ENCODE measurements around the gene TNFAIP8L1. TPM values are rescaled to one million over a fixed set of nuclear protein-coding genes. Genes with fewer than 3 reads are reported as not detected.

The TNFAIP8L1 gene
- total RNA-seq, 1 donor from 2014 or later = 4.2 TPM

GRCh38 chr19:4657262-4657661 lies 17.9 kb downstream of the TNFAIP8L1 start:
- no peak for TF ChIP-seq CTCF (IDR thresholded peaks at IDR 0.05)
- Mint-ChIP-seq H3K4me3 (ENCODE audit: unreplicated experiment) (no peak overlapping the region), H3K36me3 (ENCODE audit: low read depth) (peaks cover 16% of the 10 kb centered on the region), H3K9me3 (ENCODE audit: low read depth) (no peaks in the 10 kb centered on the region), H3K27me3 (ENCODE audit: low read depth) (no peaks in the 10 kb centered on the region), H3K27ac (ENCODE audit: unreplicated experiment) (no peak overlapping the region), H3K4me1 (ENCODE audit: low read depth) (no peaks in the 10 kb centered on the region)
- no peak for DNase-seq (ENCODE audit: low spot score)

- Mint-ChIP-seq H3K9me3 (ENCODE audit: low read depth) (no peaks in the 10 kb centered on the region), H3K27ac (ENCODE audit: unreplicated experiment) (no peak overlapping the region), H3K4me1 (ENCODE audit: low read depth) (no peaks in the 10 kb centered on the region), H3K4me3 (ENCODE audit: unreplicated experiment) (no peak overlapping the region), H3K36me3 (ENCODE audit: low read depth) (peaks cover 21% of the 10 kb centered on the region), H3K27me3 (ENCODE audit: low read depth) (no peaks in the 10 kb centered on the region)
- no peak for DNase-seq (ENCODE audit: low spot score)
- TF ChIP-seq CTCF (IDR thresholded peaks at IDR 0.05) = no peak
These were observed 18.5 kb downstream of the TNFAIP8L1 start for GRCh38 chr19:4657835-4658234.

- no peak overlapping the region for H3K27ac Mint-ChIP-seq (ENCODE audit: unreplicated experiment)
- H3K4me3 Mint-ChIP-seq (ENCODE audit: unreplicated experiment) = no peak overlapping the region
- H3K4me1 Mint-ChIP-seq (ENCODE audit: low read depth) = no peaks in the 10 kb centered on the region
- H3K27me3 Mint-ChIP-seq (ENCODE audit: low read depth) = no peaks in the 10 kb centered on the region
- no peak for DNase-seq (ENCODE audit: low spot score)
- no peaks in the 10 kb centered on the region for H3K9me3 Mint-ChIP-seq (ENCODE audit: low read depth)
- H3K36me3 Mint-ChIP-seq (ENCODE audit: low read depth) = peaks cover 21% of the 10 kb centered on the region
- peak; percentile 52 for TF ChIP-seq CTCF (IDR thresholded peaks at IDR 0.05)
These were observed 21.0 kb downstream of the TNFAIP8L1 start for GRCh38 chr19:4660181-4660791.

- H3K36me3 Mint-ChIP-seq (ENCODE audit: low read depth) = peaks cover 21% of the 10 kb centered on the region
- TF ChIP-seq CTCF (IDR thresholded peaks at IDR 0.05) = no peak
- no peaks in the 10 kb centered on the region for H3K9me3 Mint-ChIP-seq (ENCODE audit: low read depth)
- H3K27me3 Mint-ChIP-seq (ENCODE audit: low read depth) = no peaks in the 10 kb centered on the region
- no peak for DNase-seq (ENCODE audit: low spot score)
- H3K27ac Mint-ChIP-seq (ENCODE audit: unreplicated experiment) = peak overlapping the region; percentile 11
- H3K4me3 Mint-ChIP-seq (ENCODE audit: unreplicated experiment) = no peak overlapping the region
- H3K4me1 Mint-ChIP-seq (ENCODE audit: low read depth) = no peaks in the 10 kb centered on the region
These were observed 21.7 kb downstream of the TNFAIP8L1 start for GRCh38 chr19:4660993-4661392.

GRCh38 chr19:4662020-4662695 lies 22.8 kb downstream of the TNFAIP8L1 start:
- no peaks in the 10 kb centered on the region for H3K4me1 Mint-ChIP-seq (ENCODE audit: low read depth)
- no peak overlapping the region for H3K27ac Mint-ChIP-seq (ENCODE audit: unreplicated experiment)
- TF ChIP-seq CTCF (IDR thresholded peaks at IDR 0.05) = no peak
- peaks cover 21% of the 10 kb centered on the region for H3K36me3 Mint-ChIP-seq (ENCODE audit: low read depth)
- H3K4me3 Mint-ChIP-seq (ENCODE audit: unreplicated experiment) = no peak overlapping the region
- DNase-seq (ENCODE audit: low spot score) = no peak
- H3K9me3 Mint-ChIP-seq (ENCODE audit: low read depth) = no peaks in the 10 kb centered on the region
- H3K27me3 Mint-ChIP-seq (ENCODE audit: low read depth) = no peaks in the 10 kb centered on the region

All from chondrocyte (in vitro differentiated cells).